GM19238 (cell line): ENCODE measurements around the gene KCNH2.

Source experiments
- DNase-seq: peaks from one replicate; pipeline ENCODE4 v3.0.0; 2011; ENCODE audit warnings: low spot score; ENCODE audit not compliant: insufficient read length

KCNH2 gene

DNA sequence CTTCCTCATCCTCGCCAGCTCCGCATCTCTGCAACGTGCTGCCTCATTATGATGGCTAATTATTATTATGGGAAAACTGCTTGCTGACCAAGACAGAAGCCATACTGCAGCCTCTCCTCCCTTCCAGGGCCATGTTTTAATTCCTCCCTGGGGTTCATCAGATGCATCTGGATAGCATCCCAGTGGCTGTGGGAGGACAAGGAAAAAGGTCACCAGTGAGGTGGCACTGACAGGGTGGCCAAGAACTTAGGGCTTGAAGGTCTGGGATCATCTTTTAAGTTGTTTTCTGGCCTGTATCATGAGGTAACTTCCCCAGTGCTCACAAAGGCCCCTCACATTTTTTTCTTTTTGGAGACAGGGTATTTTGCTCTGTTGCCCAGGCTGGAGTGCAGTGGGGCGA, 39.6 kb downstream of the KCNH2 start:
- no peak for DNase-seq

DNA sequence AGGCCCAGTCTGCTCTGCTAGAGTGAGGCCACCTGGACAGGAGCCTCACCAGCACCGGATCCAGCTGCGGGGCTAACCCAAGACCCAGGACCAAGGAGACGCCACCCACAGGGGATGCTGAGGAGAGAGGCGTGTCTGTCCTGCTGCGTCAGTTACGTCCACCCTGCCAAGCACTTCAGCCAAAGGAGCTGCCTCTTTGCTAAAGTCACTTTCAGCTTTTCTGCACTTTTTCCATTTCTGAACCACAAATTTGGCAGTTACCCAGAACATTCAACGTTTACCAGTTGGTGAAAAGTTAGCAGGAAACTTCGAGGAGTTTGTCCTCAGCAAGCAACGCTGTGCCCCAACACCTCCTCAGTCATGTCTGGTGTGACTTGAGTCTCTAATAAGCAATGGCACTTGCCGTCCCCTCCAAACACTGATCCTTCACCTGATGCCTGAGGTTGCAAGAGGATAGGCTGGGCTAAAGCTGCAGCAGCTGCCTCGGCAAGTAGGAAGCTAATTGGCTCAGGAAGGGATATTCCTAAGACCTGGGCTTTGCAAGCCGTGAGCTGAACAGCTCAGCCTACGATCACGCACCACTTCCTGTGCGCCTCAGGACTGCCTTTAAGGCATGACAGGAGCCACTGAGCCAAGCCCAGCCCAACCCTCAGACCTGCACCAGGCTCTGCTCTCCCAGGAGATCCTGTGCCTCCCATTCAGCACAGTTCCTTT, 40.1 kb downstream of the KCNH2 start:
- DNase-seq = no peak

GRCh38 chr7:150936018-150936417, 42.1 kb downstream of the KCNH2 start:
- DNase-seq = no peak

DNA sequence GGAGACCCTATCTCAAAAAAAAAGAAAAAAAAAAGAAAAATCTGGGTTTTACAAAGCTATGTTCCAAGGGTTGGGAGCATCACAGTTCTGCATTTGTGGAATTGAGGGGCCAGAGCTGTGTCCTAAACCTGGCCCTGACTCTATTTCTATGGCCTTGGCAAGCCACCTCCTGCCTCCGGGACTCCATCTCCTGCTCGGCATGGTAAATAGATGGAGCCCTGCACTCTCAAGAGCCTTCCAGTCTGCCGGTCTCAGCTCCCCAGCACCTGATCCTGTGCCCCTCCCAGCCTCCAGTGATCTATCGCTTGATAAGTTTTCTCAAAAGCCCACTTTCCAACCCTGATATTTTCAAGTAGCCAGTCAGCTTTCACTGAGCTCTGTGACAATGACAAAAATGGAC, 43.0 kb downstream of the KCNH2 start:
- DNase-seq = no peak

GRCh38 chr7:150934045-150934766, 43.9 kb downstream of the KCNH2 start:
- no peak for DNase-seq

DNA sequence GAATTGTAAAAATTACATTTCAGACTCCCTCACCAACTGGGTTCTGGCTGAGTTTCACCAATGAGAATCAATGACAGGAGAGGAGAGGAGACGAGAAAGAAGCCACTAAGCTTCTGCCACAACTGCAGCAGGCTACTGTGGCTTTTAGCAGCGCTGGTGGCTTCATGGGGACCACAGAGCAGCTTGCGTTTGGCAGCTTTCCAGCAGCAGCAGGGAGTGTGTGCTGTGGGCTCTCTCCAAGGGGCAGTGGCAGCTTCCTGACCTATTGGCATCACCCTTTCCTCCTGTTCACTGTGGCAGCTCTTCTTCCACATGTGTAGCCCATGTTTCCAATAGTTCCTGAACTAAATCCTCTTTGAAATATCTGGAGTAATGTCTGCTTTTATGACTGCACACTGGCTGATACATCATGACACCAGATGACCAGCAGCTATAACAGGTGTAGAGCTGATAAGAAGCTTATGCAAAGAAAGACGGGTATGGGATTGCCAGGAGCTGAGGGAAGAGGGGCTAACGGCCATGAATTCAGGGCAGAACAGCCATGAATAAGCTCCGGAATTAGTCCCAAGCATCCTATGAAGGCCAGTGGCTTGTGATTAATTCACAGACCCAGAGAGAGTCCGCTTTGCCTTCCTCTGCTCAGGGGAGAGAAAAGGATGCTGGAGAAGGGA, 46.8 kb downstream of the KCNH2 start:
- DNase-seq = no peak

- DNase-seq = no peak
Observed at GRCh38 chr7:150928541-150928940, 49.6 kb downstream of the KCNH2 start.

DNA sequence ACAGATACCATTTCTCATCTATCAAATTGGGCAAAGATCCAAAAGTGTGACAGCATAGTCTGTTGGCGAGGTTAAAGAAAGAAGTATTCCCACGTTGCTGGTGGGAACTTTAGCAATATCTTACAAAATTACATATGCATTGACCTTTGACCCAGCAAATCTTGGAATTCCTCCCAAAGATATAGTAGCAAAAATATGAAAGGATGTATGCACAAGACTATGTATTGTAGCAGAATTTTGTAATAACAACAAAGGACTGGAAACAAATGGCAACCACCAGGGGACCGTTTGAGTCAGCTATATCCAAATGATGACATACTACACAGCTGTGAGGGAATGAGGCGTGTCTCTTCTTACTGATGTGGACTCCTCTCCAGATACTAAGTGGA, 50.2 kb downstream of the KCNH2 start:
- no peak for DNase-seq

DNA sequence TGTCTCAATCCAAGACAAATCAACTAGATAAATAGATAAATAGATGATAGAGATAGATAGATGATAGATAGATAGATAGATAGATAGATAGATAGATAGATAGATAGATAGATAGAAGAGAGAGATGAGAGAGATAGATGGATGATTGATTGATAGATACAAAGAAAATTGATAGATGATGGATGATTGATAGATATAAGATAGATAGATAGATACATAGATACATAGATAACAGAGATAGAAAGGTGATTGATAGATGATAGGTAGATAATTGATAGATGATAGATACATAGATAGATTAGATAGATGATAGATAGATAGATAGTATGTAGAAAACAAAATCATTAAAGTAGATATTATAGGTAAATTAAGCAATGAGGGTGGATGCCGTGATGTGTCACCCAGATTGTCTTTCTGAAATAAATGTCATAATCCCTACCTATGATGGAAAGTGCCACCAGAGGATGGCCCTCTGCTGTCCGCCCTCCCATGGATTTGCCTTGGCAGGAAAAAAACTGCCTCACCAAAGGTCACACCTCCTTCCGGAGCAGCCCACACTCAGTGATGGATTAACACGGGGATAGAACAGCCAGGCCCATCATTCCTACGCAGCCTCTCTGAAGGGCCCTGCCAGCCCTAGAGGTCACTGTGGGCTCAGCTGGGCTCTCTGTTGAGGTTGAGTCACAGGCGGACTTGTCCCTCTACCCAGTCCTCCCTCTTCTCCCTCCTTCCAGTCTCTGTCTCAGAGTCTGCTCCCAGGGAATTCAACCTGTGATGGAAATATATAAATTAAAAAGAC, 50.8 kb downstream of the KCNH2 start:
- no peak for DNase-seq

GRCh38 chr7:150926066-150926465, 52.1 kb downstream of the KCNH2 start:
- no peak for DNase-seq

GRCh38 chr7:150924369-150924781, 53.7 kb downstream of the KCNH2 start:
- no peak for DNase-seq

- no peak for DNase-seq
Observed at GRCh38 chr7:150923802-150924201, 54.3 kb downstream of the KCNH2 start.

- no peak for DNase-seq
Observed at GRCh38 chr7:150923196-150923595, 54.9 kb downstream of the KCNH2 start.

DNA sequence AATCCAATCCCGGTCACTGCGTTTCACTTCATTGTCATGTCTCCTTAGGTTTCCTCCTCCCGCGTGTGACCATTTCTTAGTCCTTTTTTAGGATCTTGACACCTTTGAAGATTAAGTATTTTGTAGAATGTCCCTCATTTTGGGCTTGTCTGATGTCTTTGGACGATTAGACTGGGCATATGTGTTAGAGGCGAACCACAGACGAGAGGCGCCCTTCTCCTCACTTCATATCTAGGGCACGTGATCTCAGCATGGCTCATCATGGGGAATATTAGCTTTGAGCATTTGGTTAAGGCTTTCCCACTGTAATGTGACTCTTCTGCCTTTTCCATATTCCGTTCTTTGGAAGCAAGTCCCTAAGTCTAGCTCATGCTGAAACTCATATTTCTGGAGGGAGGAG, 59.0 kb downstream of the KCNH2 start:
- no peak for DNase-seq

- DNase-seq = no peak
Observed at GRCh38 chr7:150918378-150918777, 59.7 kb downstream of the KCNH2 start.

DNA sequence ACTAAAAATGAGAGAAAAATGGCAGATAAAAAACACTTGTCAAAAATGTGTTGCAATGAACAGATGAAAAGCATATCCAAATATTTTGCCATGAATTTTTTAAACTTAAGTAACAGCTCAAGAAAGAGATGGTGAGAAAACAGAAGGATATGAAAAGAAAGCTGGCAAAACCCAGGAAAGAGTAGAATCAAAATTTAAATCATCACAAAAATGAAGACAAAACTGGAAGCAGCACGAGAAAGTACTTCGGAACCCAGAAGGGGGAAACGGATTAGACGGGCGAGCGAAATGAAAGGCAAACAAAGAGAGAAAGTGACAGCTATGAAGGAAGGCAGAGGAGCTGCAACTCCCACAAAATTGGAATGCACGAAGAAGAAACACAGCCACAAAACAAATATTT, 60.2 kb downstream of the KCNH2 start:
- DNase-seq = no peak

GRCh38 chr7:150916670-150917069, 61.5 kb downstream of the KCNH2 start:
- DNase-seq = no peak

GRCh38 chr7:150914966-150915365, 63.2 kb downstream of the KCNH2 start:
- no peak for DNase-seq

DNA sequence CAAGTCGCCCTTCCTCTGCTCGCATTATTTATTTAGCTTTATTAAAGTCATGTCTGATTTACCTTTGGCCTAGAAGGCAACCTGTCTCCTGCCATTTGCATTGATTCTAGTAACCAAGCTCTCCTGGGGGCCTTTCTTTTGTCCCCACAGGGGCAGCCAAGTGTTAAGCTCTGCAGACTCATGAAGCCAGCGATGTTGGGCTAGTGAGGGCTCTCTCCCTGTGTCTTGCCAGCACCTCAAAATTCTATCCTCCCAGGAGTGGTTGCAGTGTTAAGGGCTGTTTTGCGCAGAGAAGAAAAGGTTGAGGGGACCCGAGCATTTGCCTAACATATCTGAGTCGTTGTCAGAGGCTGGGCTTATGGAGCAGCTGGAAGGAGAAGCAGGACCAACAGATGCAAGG, 63.9 kb downstream of the KCNH2 start:
- no peak for DNase-seq

DNA sequence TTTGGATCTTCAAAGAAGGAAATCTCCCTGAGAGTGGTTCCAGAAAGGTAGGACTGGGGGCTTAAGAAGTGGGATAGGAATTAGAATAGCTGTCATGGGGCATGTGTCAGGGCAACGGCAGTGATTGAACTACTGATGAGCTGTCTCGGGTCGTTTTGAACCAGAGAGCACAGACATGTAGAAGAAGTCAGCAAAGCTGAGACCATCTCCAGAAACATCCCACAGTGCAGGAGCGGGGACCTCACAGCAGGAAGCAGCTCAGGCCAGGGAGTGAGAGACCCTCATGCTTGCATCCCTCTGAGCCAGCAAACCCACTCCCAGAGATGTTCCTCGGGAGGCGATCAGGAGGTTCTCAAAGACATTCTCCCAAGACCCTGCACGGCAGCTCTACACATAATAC, 65.7 kb downstream of the KCNH2 start:
- DNase-seq = no peak

DNA sequence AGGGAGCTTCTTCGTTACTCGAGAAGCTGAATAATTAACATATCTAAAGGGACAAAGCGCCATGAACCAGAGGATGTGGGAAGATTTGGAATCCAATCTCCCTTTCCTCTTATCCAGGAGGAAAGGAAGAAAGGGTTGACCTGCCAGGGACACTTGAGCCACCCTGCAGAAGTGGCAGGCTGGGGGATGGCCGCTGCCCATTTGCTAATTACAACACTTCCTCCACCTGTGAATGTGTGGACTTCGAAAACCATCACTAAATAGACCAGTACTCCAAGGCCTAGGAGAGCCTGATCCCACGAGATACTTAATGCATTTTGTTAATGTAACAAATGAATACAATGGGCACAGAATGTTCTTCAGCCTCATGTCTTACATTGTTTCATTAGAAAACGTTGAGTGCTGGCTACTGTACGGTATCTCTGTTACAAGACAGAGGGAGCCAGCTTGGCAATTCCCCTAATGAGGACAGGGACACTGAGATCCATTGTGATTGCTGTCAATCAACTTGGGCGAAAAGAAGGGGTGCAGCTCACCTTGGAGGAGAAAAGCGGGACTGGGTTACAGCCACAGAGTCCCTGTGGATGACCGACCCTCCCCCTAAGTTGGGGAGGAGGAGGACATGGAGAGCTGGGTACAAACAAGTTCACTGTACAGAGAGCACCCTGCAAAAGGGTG, 66.4 kb downstream of the KCNH2 start:
- DNase-seq = no peak
